GM23248 (cell line): ENCODE data around the gene BCAR3. TPM values are rescaled to one million over a fixed set of nuclear protein-coding genes. Genes with fewer than 3 reads are reported as not detected.

ENCODE experiments used
- DNase-seq: peaks from one replicate; pipeline ENCODE4 v3.0.0-alpha.2; 2015
- H2AFZ ChIP-seq: fragments of 200-600 bp; sonication (generic); 2 replicates; pipeline ENCODE4 v1.6.1; 2016; ENCODE audit warnings: antibody characterized with exemption
- H3F3A ChIP-seq: fragments of 200-600 bp; sonication (generic); 2 replicates; pipeline ENCODE4 v1.6.1; 2016; ENCODE audit warnings: mild to moderate bottlenecking, antibody characterized with exemption, mixed run types; ENCODE audit not compliant: insufficient read depth
- H3K27ac ChIP-seq: fragments of 200-600 bp; sonication (generic); 2 replicates; pipeline ENCODE4 v1.5.1; 2016; ENCODE audit warnings: mild to moderate bottlenecking
- H3K27me3 ChIP-seq: fragments of 200-600 bp; sonication (generic); replicated peaks from 2 replicates; pipeline ENCODE4 v1.6.1; 2016; ENCODE audit warnings: mild to moderate bottlenecking; ENCODE audit not compliant: insufficient read depth
- H3K36me3 ChIP-seq: fragments of 200-600 bp; sonication (generic); 2 replicates; pipeline ENCODE4 v1.6.1; 2016; ENCODE audit warnings: low read depth, mild to moderate bottlenecking
- H3K4me1 ChIP-seq: fragments of 200-600 bp; sonication (generic); 2 replicates; pipeline ENCODE4 v1.6.1; 2016; ENCODE audit warnings: mild to moderate bottlenecking; ENCODE audit not compliant: insufficient read depth
- H3K4me2 ChIP-seq: fragments of 200-600 bp; sonication (generic); one replicate; pipeline ENCODE4 v1.6.1; 2016; ENCODE audit warnings: mild to moderate bottlenecking; ENCODE audit not compliant: unreplicated experiment
- H3K4me3 ChIP-seq: fragments of 200-600 bp; sonication (generic); 2 replicates; pipeline ENCODE4 v1.5.1; 2016; ENCODE audit warnings: mild to moderate bottlenecking
- H3K79me2 ChIP-seq: fragments of 200-600 bp; sonication (generic); 2 replicates; pipeline ENCODE4 v1.6.1; 2016; ENCODE audit warnings: mild to moderate bottlenecking; ENCODE audit not compliant: insufficient read depth
- H3K9ac ChIP-seq: fragments of 200-600 bp; sonication (generic); 2 replicates; pipeline ENCODE4 v1.6.1; 2016; ENCODE audit warnings: mild to moderate bottlenecking
- H3K9me2 ChIP-seq: fragments of 200-600 bp; sonication (generic); 2 replicates; pipeline ENCODE4 v1.6.1; 2016; ENCODE audit warnings: mixed run types, mild to moderate bottlenecking, moderate library complexity; ENCODE audit not compliant: insufficient read depth
- H3K9me3 ChIP-seq: fragments of 200-600 bp; sonication (generic); one replicate; pipeline ENCODE4 v1.6.1; 2017; ENCODE audit warnings: low read depth
- H4K20me1 ChIP-seq: fragments of 200-600 bp; sonication (generic); 2 replicates; pipeline ENCODE4 v1.6.0; 2016; ENCODE audit not compliant: insufficient read depth
- EZH2 ChIP-seq: fragments of 200-600 bp; sonication (generic); IDR thresholded peaks from 2 replicates; pipeline ENCODE4 v1.6.1; 2018; ENCODE audit warnings: antibody characterized with exemption, mild to moderate bottlenecking; ENCODE audit not compliant: insufficient read depth, poor library complexity, severe bottlenecking
- EZH2phosphoT487 ChIP-seq: fragments of 200-600 bp; sonication (generic); IDR thresholded peaks from 2 replicates; pipeline ENCODE4 v1.6.1; 2018; ENCODE audit warnings: antibody characterized with exemption, moderate library complexity, mild to moderate bottlenecking, low read depth; ENCODE audit not compliant: insufficient read depth
- WGBS, 2 experiments: methylation state at CpG; one replicate each; pipeline ENCODE4 v1.1.6; 2015 to 2017; ENCODE audit warnings: low lambda C conversion rate in 2 of 2, low coverage in 1 of 2; ENCODE audit errors: missing lambda C conversion rate in 2 of 2; 5-methylcytosine and 5-hydroxymethylcytosine counted together
- in situ Hi-C: fragments of 300-500 bp; cut with MboI; formaldehyde crosslinking; loops from 2 replicates; pipeline ENCODE4 v1.15.0; 2020
- polyA plus RNA-seq: library from polyadenylated mRNA; unstranded; fragments of >200 nt; fragmentation: Nextera tagmentation; extraction: Ambion mirVana; gene quantifications from 2 replicates; pipeline ENCODE4 v1.2.1, GENCODE V29; 2016
- total RNA-seq: library from RNA; depleted of rRNA; stranded (reverse); fragments of >200 nt; shearing (Covaris generic); gene quantifications from 2 replicates; pipeline ENCODE4 v1.2.3, GENCODE V29; 2014

BCAR3 gene
- total and polyA plus RNA-seq, 2 experiments from 2014 or later = 65.1 to 83.2 TPM

DNA sequence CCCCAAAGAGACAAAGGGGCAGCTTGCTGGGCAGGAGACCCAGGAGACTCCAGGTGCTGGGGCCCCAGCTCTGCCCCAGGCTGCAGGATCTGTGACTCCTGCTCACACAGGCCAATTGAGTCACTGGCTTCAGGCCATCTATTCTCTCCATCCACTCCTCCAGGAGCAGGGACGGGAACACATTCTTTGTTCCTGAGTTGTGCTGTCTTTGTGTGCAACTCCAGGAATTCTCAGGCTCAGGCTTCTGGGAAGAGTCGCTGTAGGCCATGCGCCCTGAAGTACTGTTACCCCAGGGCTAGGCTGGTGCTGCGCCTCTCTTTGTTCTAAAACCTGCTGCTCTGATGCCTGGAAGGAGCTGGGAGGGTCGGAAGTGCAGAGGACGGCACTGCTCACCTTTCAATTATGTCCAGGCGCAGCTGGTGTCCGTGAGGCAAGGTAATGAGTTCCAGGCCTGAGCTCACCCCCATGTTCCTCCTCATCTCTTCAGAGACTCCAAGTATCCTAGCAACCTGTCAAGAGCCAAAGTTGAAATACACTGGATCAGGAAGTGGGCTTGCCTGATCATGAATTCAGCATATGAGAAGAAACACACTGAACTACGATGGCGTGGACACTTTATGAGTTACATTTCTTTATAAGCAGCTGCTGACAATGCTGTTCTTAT lies 105.9 kb downstream of the BCAR3 start:
- H3K4me1 ChIP-seq = peaks cover 15% of the 10 kb centered on the region
- H4K20me1 ChIP-seq = no peaks in the 10 kb centered on the region
- peaks cover 52% of the 10 kb centered on the region for H3F3A ChIP-seq
- TF ChIP-seq EZH2phosphoT487 (no peak), EZH2 (no peak)
- no peaks in the 10 kb centered on the region for H3K9me3 ChIP-seq
- no peaks in the 10 kb centered on the region for H3K9me2 ChIP-seq
- no peak for DNase-seq
- H3K36me3 ChIP-seq = peaks cover 72% of the 10 kb centered on the region
- no peaks in the 10 kb centered on the region for H3K27me3 ChIP-seq
- peaks cover 89% of the 10 kb centered on the region for H3K79me2 ChIP-seq
- no peak overlapping the region for H3K9ac ChIP-seq
- in situ Hi-C loops = no loop called here
- no peak overlapping the region for H3K27ac ChIP-seq
- H2AFZ ChIP-seq = no peak overlapping the region
- WGBS, 2 experiments = 76 to 85% methylated on average over 10 of the region's 10 CpGs
- no peak overlapping the region for H3K4me3 ChIP-seq
- no peak overlapping the region for H3K4me2 ChIP-seq

DNA sequence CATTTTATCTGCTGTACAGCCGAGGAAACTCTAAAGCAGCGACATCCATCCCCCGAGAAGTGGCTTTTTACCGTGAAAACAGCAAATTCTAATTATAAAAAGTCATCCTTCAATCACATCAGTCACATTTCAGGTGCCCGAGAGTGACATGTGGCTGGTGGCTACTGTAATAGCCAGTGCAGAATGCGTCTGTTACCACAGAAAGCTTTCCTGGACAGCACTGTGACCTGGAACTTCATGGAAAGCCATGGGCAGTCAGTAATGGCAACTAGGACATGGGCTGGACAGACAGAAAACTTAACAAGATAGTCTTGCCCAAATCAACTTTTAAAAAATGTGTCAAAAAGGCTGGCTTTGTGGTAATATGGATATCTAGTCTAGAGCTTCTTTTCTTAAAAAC lies 106.6 kb downstream of the BCAR3 start:
- TF ChIP-seq EZH2 = no peak
- no peak for TF ChIP-seq EZH2phosphoT487
- WGBS, 2 experiments = 93 to 99% methylated on average over 6 of the region's 6 CpGs
- Histone ChIP-seq H3K4me3 (no peak overlapping the region), H3K9ac (no peak overlapping the region), H2AFZ (no peak overlapping the region), H3K4me2 (no peak overlapping the region), H3K4me1 (peaks cover 8% of the 10 kb centered on the region), H3K27ac (no peak overlapping the region), H4K20me1 (no peaks in the 10 kb centered on the region), H3K36me3 (peaks cover 78% of the 10 kb centered on the region), H3F3A (peaks cover 51% of the 10 kb centered on the region), H3K27me3 (no peaks in the 10 kb centered on the region), H3K9me2 (no peaks in the 10 kb centered on the region), H3K9me3 (no peaks in the 10 kb centered on the region), H3K79me2 (peaks cover 94% of the 10 kb centered on the region)
- no peak for DNase-seq
- in situ Hi-C loops = no loop called here

DNA sequence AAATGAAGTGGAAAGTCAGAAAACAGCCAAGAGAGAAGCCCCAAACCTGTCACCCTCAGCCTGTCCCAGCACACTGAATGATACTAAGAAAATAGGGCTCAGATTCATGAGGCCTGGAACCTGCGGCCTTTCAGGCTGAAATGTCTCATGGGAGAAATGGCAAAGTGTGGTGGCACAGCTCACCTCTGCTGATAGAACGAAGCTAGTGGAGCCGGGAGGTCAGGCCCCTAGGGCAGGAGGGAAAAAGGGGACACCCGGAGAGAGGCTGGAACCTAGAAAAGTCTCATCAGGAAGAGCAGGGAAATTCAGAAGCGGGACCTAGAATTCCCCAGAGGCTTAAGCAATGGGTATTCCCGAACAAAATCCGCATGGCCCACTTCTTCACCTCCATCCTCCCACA lies 107.1 kb downstream of the BCAR3 start:
- no peaks in the 10 kb centered on the region for H3K27me3 ChIP-seq
- peaks cover 51% of the 10 kb centered on the region for H3F3A ChIP-seq
- no peak for DNase-seq
- no peak overlapping the region for H3K4me3 ChIP-seq
- peaks cover 4% of the 10 kb centered on the region for H3K4me1 ChIP-seq
- in situ Hi-C loops = no loop called here
- no peak overlapping the region for H3K4me2 ChIP-seq
- H3K36me3 ChIP-seq = peaks cover 82% of the 10 kb centered on the region
- H3K79me2 ChIP-seq = peaks cover 96% of the 10 kb centered on the region
- H3K9me2 ChIP-seq = no peaks in the 10 kb centered on the region
- 0 out of 2 replicates have a peak overlapping the region, but pooled peaks have one; percentile 15 for H3K27ac ChIP-seq
- no peaks in the 10 kb centered on the region for H4K20me1 ChIP-seq
- TF ChIP-seq EZH2phosphoT487 (no peak), EZH2 (no peak)
- no peak overlapping the region for H2AFZ ChIP-seq
- no peaks in the 10 kb centered on the region for H3K9me3 ChIP-seq
- 97 to 99% methylated on average over 7 of the region's 7 CpGs for WGBS, 2 experiments
- H3K9ac ChIP-seq = no peak overlapping the region

DNA sequence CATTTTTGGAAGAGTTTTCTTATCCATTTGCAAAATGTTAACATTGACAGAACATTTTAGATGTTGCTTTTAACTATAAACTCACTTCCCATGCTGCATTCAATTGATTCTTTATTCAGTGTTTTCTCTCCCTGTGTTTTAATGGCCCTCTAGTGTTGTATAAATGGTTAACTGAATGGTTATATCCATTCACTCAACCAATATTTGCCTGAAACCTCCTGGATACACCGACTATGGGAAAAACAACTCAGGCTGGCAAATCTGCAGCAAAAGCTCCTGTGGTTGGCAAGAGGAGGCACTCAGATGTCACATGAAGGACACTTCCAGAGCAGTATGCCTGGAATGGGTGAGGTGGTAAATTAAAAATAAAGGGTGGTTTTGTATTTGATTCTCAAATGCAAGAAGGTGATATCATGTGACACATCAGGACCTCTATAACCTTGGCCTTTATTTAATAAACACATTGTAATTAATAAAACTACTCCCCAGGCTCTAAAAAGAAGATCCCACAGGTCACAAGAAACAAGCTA lies 107.6 kb downstream of the BCAR3 start:
- H4K20me1 ChIP-seq = no peaks in the 10 kb centered on the region
- H3K79me2 ChIP-seq = peaks cover 96% of the 10 kb centered on the region
- H3K9ac ChIP-seq = no peak overlapping the region
- TF ChIP-seq EZH2phosphoT487 (no peak), EZH2 (no peak)
- no peak overlapping the region for H3K4me2 ChIP-seq
- H3K36me3 ChIP-seq = peaks cover 84% of the 10 kb centered on the region
- H3K27ac ChIP-seq = 0 out of 2 replicates have a peak overlapping the region, but pooled peaks have one; percentile 15
- no peaks in the 10 kb centered on the region for H3K9me3 ChIP-seq
- in situ Hi-C loops = no loop called here
- no peaks in the 10 kb centered on the region for H3K4me1 ChIP-seq
- H3K27me3 ChIP-seq = no peaks in the 10 kb centered on the region
- DNase-seq = no peak
- 100% methylated on average over 1 of the region's 1 CpG for WGBS, 2 experiments
- H2AFZ ChIP-seq = no peak overlapping the region
- peaks cover 51% of the 10 kb centered on the region for H3F3A ChIP-seq
- no peaks in the 10 kb centered on the region for H3K9me2 ChIP-seq
- H3K4me3 ChIP-seq = no peak overlapping the region
